Sigmoid colon (tissue), 7 donors: ENCODE data around the gene PRKAB2. TPM values are rescaled to one million over a fixed set of nuclear protein-coding genes. Genes with fewer than 3 reads are reported as not detected.

Experiments
- DNase-seq: peaks from one replicate; pipeline ENCODE4 v3.0.0-alpha.2; 2019
- H3K27ac ChIP-seq, 4 donors: fragments of 200-600 bp; sonication (generic); one replicate each; pipeline ENCODE4 v1.5.1; 2016 to 2019; ENCODE audit warnings: mild to moderate bottlenecking in 1 of 4
- H3K27me3 ChIP-seq, 3 donors: fragments of 200-600 bp; sonication (generic); one replicate each; pipeline ENCODE4 v1.5.1; 2019; ENCODE audit warnings: mild to moderate bottlenecking in 1 of 3
- H3K36me3 ChIP-seq, 4 donors: fragments of 200-600 bp; sonication (generic); one replicate each; pipeline ENCODE4 v1.5.1; 2016 to 2019
- H3K4me1 ChIP-seq, 4 donors: fragments of 200-600 bp; sonication (generic); one replicate each; pipeline ENCODE4 v1.5.1; 2017 to 2019
- H3K4me3 ChIP-seq, 4 donors: fragments of 200-600 bp; sonication (generic); one replicate each; pipeline ENCODE4 v1.5.1; 2017 to 2019; ENCODE audit warnings: mild to moderate bottlenecking in 2 of 4, moderate library complexity in 1 of 4
- H3K9me3 ChIP-seq, 4 donors: fragments of 200-600 bp in 3 of 4; sonication (generic) in 3 of 4; one replicate each; pipeline versions ENCODE4 v1.5.1 to v1.6.1; 2013 to 2019
- CTCF ChIP-seq, 4 experiments: fragments of 450-650 bp in 3 of 4; fragments of 200-600 bp in 1 of 4; IDR thresholded peaks; one replicate each; pipeline ENCODE4 v1.5.1; 2016 to 2019; ENCODE audit warnings: antibody characterized with exemption in 4 of 4, mild to moderate bottlenecking in 3 of 4, moderate library complexity in 2 of 4
- EP300 ChIP-seq, 4 donors: sonication (generic); formaldehyde crosslinking; IDR thresholded peaks; one replicate each; pipeline ENCODE4 v1.6.1; 2017; ENCODE audit warnings: antibody characterized with exemption in 4 of 4
- POLR2A ChIP-seq, 2 donors: fragments of 450-650 bp; IDR thresholded peaks; one replicate each; pipeline ENCODE4 v1.6.1; 2016; ENCODE audit warnings: antibody characterized with exemption in 2 of 2, mild to moderate bottlenecking in 2 of 2, moderate library complexity in 2 of 2
- POLR2AphosphoS5 ChIP-seq, 4 donors: sonication (generic); formaldehyde crosslinking; IDR thresholded peaks; one replicate each; pipeline ENCODE4 v1.6.1; 2017; ENCODE audit warnings: antibody characterized with exemption in 4 of 4
- WGBS, 2 donors: extraction: QIAGEN DNeasy Blood & Tissue Kit; methylation state at CpG; one replicate each; pipeline ENCODE4 v1.1.7; 2013; 5-methylcytosine and 5-hydroxymethylcytosine counted together
- intact Hi-C: fragments of 100-400 bp; cut with DNase I; formaldehyde crosslinking; loops from one replicate; pipeline ENCODE4 v1.15.1; 2023
- polyA plus RNA-seq, 3 donors: library from polyadenylated mRNA; stranded (reverse); fragments of 200-250 nt; gene quantifications; one replicate each; pipeline ENCODE4 v1.2.3, GENCODE V29; 2013
- total RNA-seq, 4 donors: library from RNA; depleted of rRNA; stranded (reverse); fragments of >200 nt; gene quantifications; one replicate each; pipeline ENCODE4 v1.1.0, GENCODE V29; 2016
- donor health status: healthy with polysubstance abuse.
- donor health status: Bipolar disorder and iron deficiency.
- donor health status: healthy.

PRKAB2 gene
- total and polyA plus RNA-seq, 7 donors: 5.4 to 40.3 (median 33.5) TPM

- Histone ChIP-seq H3K9me3 (no peaks in the 10 kb centered on the region), H3K27me3 (no peaks in the 10 kb centered on the region), H3K4me1 (peaks cover 0 to 15% (median 5%) of the 10 kb centered on the region in 4 donors), H3K4me3 (no peak overlapping the region), H3K36me3 (peaks cover 0 to 4% (median 0%) of the 10 kb centered on the region in 4 donors), H3K27ac (no peak overlapping the region)
- WGBS, 2 donors: 64 to 86% methylated on average over 2 of the region's 2 CpGs
- TF ChIP-seq POLR2A (IDR thresholded peaks at IDR 0.05) (no peak), CTCF (IDR thresholded peaks at IDR 0.05) (no peak), EP300 (IDR thresholded peaks at IDR 0.05) (no peak)
- DNase-seq: no peak
- intact Hi-C loops: no loop called here
Measured at GRCh38 chr1:147210987-147211386, 38.7 kb upstream of the PRKAB2 start.

- DNase-seq: no peak
- intact Hi-C loops: no loop called here
- 31 to 84% methylated on average over 3 of the region's 3 CpGs for WGBS, 2 donors
- TF ChIP-seq EP300 (IDR thresholded peaks at IDR 0.05): no peak
- TF ChIP-seq POLR2A (IDR thresholded peaks at IDR 0.05): no peak
- TF ChIP-seq CTCF (IDR thresholded peaks at IDR 0.05): no peak
- TF ChIP-seq POLR2AphosphoS5 (IDR thresholded peaks at IDR 0.05): no peak
- H3K27ac ChIP-seq: no peak overlapping the region
- no peak overlapping the region for H3K4me3 ChIP-seq
- H3K9me3 ChIP-seq: no peaks in the 10 kb centered on the region
- H3K27me3 ChIP-seq: no peaks in the 10 kb centered on the region
- peaks cover 0 to 12% (median 4%) of the 10 kb centered on the region in 4 donors for H3K4me1 ChIP-seq
- peaks cover 0 to 4% (median 0%) of the 10 kb centered on the region in 4 donors for H3K36me3 ChIP-seq
Measured at GRCh38 chr1:147209825-147210821, 37.9 kb upstream of the PRKAB2 start.

GRCh38 chr1:147208619-147209018, 36.3 kb upstream of the PRKAB2 start:
- no peaks in the 10 kb centered on the region for H3K27me3 ChIP-seq
- 89 to 94% methylated on average over 7 of the region's 7 CpGs for WGBS, 2 donors
- H3K4me3 ChIP-seq: no peak overlapping the region
- no peak for DNase-seq
- H3K9me3 ChIP-seq: no peaks in the 10 kb centered on the region
- TF ChIP-seq POLR2A (IDR thresholded peaks at IDR 0.05) (no peak), CTCF (IDR thresholded peaks at IDR 0.05) (no peak), EP300 (IDR thresholded peaks at IDR 0.05) (no peak), POLR2AphosphoS5 (IDR thresholded peaks at IDR 0.05) (no peak)
- H3K4me1 ChIP-seq: no peaks in the 10 kb centered on the region
- intact Hi-C loops: no loop called here
- no peak overlapping the region for H3K27ac ChIP-seq
- H3K36me3 ChIP-seq: peaks cover 0 to 4% (median 0%) of the 10 kb centered on the region in 4 donors

- 82 to 83% methylated on average over 1 of the region's 1 CpG for WGBS, 2 donors
- DNase-seq: no peak
- Histone ChIP-seq H3K9me3 (no peaks in the 10 kb centered on the region), H3K4me1 (no peaks in the 10 kb centered on the region), H3K4me3 (no peak overlapping the region), H3K27me3 (no peaks in the 10 kb centered on the region), H3K36me3 (peaks cover 0 to 4% (median 0%) of the 10 kb centered on the region in 4 donors), H3K27ac (no peak overlapping the region)
- TF ChIP-seq EP300 (IDR thresholded peaks at IDR 0.05) (no peak), CTCF (IDR thresholded peaks at IDR 0.05) (no peak), POLR2A (IDR thresholded peaks at IDR 0.05) (no peak), POLR2AphosphoS5 (IDR thresholded peaks at IDR 0.05) (no peak)
- intact Hi-C loops: no loop called here
Measured at GRCh38 chr1:147207192-147207591, 34.9 kb upstream of the PRKAB2 start.
